Esophagus (tissue), 2 donors: Measurements from ENCODE around the gene CMSS1. TPM values are rescaled to one million over a fixed set of nuclear protein-coding genes. Genes with fewer than 3 reads are reported as not detected.

Experiments used
- H3K27ac ChIP-seq, 2 donors: one replicate each; pipeline ENCODE4 v1.5.1; 2013; ENCODE audit warnings: low read depth in 2 of 2, mild to moderate bottlenecking in 2 of 2, inconsistent platforms in 1 of 2, low read length in 1 of 2, moderate library complexity in 1 of 2
- H3K27me3 ChIP-seq, 2 donors: one replicate each; pipeline ENCODE4 v1.6.1; 2013; ENCODE audit warnings: low read length in 2 of 2, control low read depth in 1 of 2, mild to moderate bottlenecking in 1 of 2; ENCODE audit not compliant: insufficient read depth in 2 of 2, control insufficient read depth in 1 of 2
- H3K36me3 ChIP-seq, 2 donors: one replicate each; pipeline ENCODE4 v1.6.1; 2013; ENCODE audit warnings: low read length in 1 of 2; ENCODE audit not compliant: control insufficient read depth in 2 of 2, insufficient read depth in 2 of 2
- H3K4me1 ChIP-seq, 2 donors: one replicate each; pipeline ENCODE4 v1.6.1; 2013; ENCODE audit warnings: low read length in 1 of 2; ENCODE audit not compliant: control insufficient read depth in 2 of 2, insufficient read depth in 2 of 2
- H3K4me3 ChIP-seq, 2 donors: one replicate each; pipeline ENCODE4 v1.5.1; 2013; ENCODE audit warnings: low read length in 2 of 2, mild to moderate bottlenecking in 2 of 2, low read depth in 1 of 2, moderate library complexity in 1 of 2
- H3K9me3 ChIP-seq, 2 donors: one replicate each; pipeline ENCODE4 v1.6.1; 2013; ENCODE audit warnings: mild to moderate bottlenecking in 2 of 2, low read depth in 1 of 2, low read length in 1 of 2, moderate library complexity in 1 of 2; ENCODE audit not compliant: control insufficient read depth in 2 of 2, insufficient read depth in 1 of 2
- WGBS, 2 donors: extraction: QIAGEN DNeasy Blood & Tissue Kit; methylation state at CpG; one replicate each; pipeline ENCODE4 v1.1.7; 2013; 5-methylcytosine and 5-hydroxymethylcytosine counted together
- polyA plus RNA-seq, 2 donors: library from polyadenylated mRNA; stranded (reverse); fragments of 200-250 nt; gene quantifications; one replicate each; pipeline ENCODE4 v1.2.3, GENCODE V29; 2013
- donor health status: healthy with polysubstance abuse.
- donor health status: Bipolar disorder and iron deficiency.

CMSS1 gene
- polyA plus RNA-seq, 2 donors, result 15.5 to 17.9 TPM

GRCh38 chr3:99978221-99978620 is 160.6 kb downstream of the CMSS1 start:
- Histone ChIP-seq H3K27me3 (no peaks in the 10 kb centered on the region), H3K9me3 (no peaks in the 10 kb centered on the region), H3K27ac (no peak overlapping the region), H3K4me1 (no peaks in the 10 kb centered on the region), H3K4me3 (no peak overlapping the region), H3K36me3 (no peaks in the 10 kb centered on the region)
- WGBS, 2 donors, result 98 to 100% methylated on average over 1 of the region's 1 CpG

- 94% methylated on average over 3 of the region's 3 CpGs for WGBS, 2 donors
- H3K27ac ChIP-seq, result no peak overlapping the region
- H3K27me3 ChIP-seq, result no peaks in the 10 kb centered on the region
- no peak overlapping the region for H3K4me3 ChIP-seq
- H3K36me3 ChIP-seq, result no peaks in the 10 kb centered on the region
- H3K9me3 ChIP-seq, result no peaks in the 10 kb centered on the region
- no peaks in the 10 kb centered on the region for H3K4me1 ChIP-seq
Observed at GRCh38 chr3:99980606-99981005, 162.9 kb downstream of the CMSS1 start.

GRCh38 chr3:99981138-99981537 is 163.5 kb downstream of the CMSS1 start:
- Histone ChIP-seq H3K4me3 (no peak overlapping the region), H3K9me3 (no peaks in the 10 kb centered on the region), H3K27ac (no peak overlapping the region), H3K36me3 (no peaks in the 10 kb centered on the region), H3K27me3 (no peaks in the 10 kb centered on the region), H3K4me1 (no peaks in the 10 kb centered on the region)
- 90 to 93% methylated on average over 1 of the region's 1 CpG for WGBS, 2 donors

GRCh38 chr3:99982650-99983049 is 165.0 kb downstream of the CMSS1 start:
- no peaks in the 10 kb centered on the region for H3K4me1 ChIP-seq
- no peaks in the 10 kb centered on the region for H3K27me3 ChIP-seq
- WGBS, 2 donors, result 93 to 94% methylated on average over 2 of the region's 2 CpGs
- no peak overlapping the region for H3K4me3 ChIP-seq
- H3K27ac ChIP-seq, result no peak overlapping the region
- H3K36me3 ChIP-seq, result no peaks in the 10 kb centered on the region
- no peaks in the 10 kb centered on the region for H3K9me3 ChIP-seq

GRCh38 chr3:99984139-99984538 is 166.5 kb downstream of the CMSS1 start:
- H3K9me3 ChIP-seq, result no peaks in the 10 kb centered on the region

GRCh38 chr3:99984668-99985067 is 167.0 kb downstream of the CMSS1 start:
- H3K4me1 ChIP-seq, result no peaks in the 10 kb centered on the region
- 75 to 90% methylated on average over 2 of the region's 2 CpGs for WGBS, 2 donors
- H3K4me3 ChIP-seq, result no peak overlapping the region
- H3K9me3 ChIP-seq, result no peaks in the 10 kb centered on the region
- H3K27ac ChIP-seq, result no peak overlapping the region
- no peaks in the 10 kb centered on the region for H3K36me3 ChIP-seq
- H3K27me3 ChIP-seq, result no peaks in the 10 kb centered on the region

More at GRCh38 chr3:99984139-99984538, 166.5 kb downstream of the CMSS1 start:
- no peaks in the 10 kb centered on the region for H3K36me3 ChIP-seq
- H3K4me3 ChIP-seq, result no peak overlapping the region
- no peak overlapping the region for H3K27ac ChIP-seq
- no peaks in the 10 kb centered on the region for H3K4me1 ChIP-seq
- no peaks in the 10 kb centered on the region for H3K27me3 ChIP-seq

- no peaks in the 10 kb centered on the region for H3K27me3 ChIP-seq
- H3K4me1 ChIP-seq, result no peaks in the 10 kb centered on the region
- H3K36me3 ChIP-seq, result no peaks in the 10 kb centered on the region
- WGBS, 2 donors, result 81 to 86% methylated on average over 1 of the region's 1 CpG
- no peak overlapping the region for H3K4me3 ChIP-seq
- H3K9me3 ChIP-seq, result no peaks in the 10 kb centered on the region
- no peak overlapping the region for H3K27ac ChIP-seq
Observed at GRCh38 chr3:99990179-99990578, 172.5 kb downstream of the CMSS1 start.

GRCh38 chr3:99997293-99997692 is 179.6 kb downstream of the CMSS1 start:
- no peaks in the 10 kb centered on the region for H3K27me3 ChIP-seq
- no peak overlapping the region for H3K4me3 ChIP-seq
- WGBS, 2 donors, result 59 to 74% methylated on average over 2 of the region's 2 CpGs
- H3K4me1 ChIP-seq, result peaks cover 0 to 3% of the 10 kb centered on the region in 2 donors
- no peak overlapping the region for H3K27ac ChIP-seq
- no peaks in the 10 kb centered on the region for H3K36me3 ChIP-seq
- peaks cover 0 to 2% of the 10 kb centered on the region in 2 donors for H3K9me3 ChIP-seq

GRCh38 chr3:99999536-99999935 is 181.9 kb downstream of the CMSS1 start:
- Histone ChIP-seq H3K36me3 (no peaks in the 10 kb centered on the region), H3K4me3 (no peak overlapping the region), H3K4me1 (peaks cover 0 to 3% of the 10 kb centered on the region in 2 donors), H3K9me3 (peaks cover 0 to 2% of the 10 kb centered on the region in 2 donors), H3K27me3 (no peaks in the 10 kb centered on the region), H3K27ac (no peak overlapping the region)
- 91 to 94% methylated on average over 2 of the region's 2 CpGs for WGBS, 2 donors

- Histone ChIP-seq H3K4me1 (peaks cover 2 to 3% of the 10 kb centered on the region in 2 donors), H3K36me3 (no peaks in the 10 kb centered on the region), H3K27ac (peak overlapping the region in 1 of 2 donors; percentile 47), H3K9me3 (no peaks in the 10 kb centered on the region), H3K27me3 (no peaks in the 10 kb centered on the region), H3K4me3 (no peak overlapping the region)
- WGBS, 2 donors, result 78 to 86% methylated on average over 3 of the region's 3 CpGs
Observed at GRCh38 chr3:100001083-100001482, 183.4 kb downstream of the CMSS1 start.
